ENCODE results near the gene JARID2. TPM values are rescaled to one million over a fixed set of nuclear protein-coding genes. Genes with fewer than 3 reads are reported as not detected.

Gene JARID2
- total and polyA plus RNA-seq, 9 of the 15 experiments (the other 6 are each of a cell fraction or from before 2014, with no cell fraction given): 5.0 to 29.0 (median 15.6) TPM

GRCh38 chr6:15355683-15356099, 109.8 kb downstream of the JARID2 start (continued):
- TF ChIP-seq UBTF (IDR thresholded peaks at IDR 0.05; ENCODE audit: borderline replicate concordance in 1 of 2, low read depth in 2 of 2, low read length in 2 of 2): no peak
- TF ChIP-seq GTF2A2 (tag; IDR thresholded peaks at IDR 0.05): no peak

DNA sequence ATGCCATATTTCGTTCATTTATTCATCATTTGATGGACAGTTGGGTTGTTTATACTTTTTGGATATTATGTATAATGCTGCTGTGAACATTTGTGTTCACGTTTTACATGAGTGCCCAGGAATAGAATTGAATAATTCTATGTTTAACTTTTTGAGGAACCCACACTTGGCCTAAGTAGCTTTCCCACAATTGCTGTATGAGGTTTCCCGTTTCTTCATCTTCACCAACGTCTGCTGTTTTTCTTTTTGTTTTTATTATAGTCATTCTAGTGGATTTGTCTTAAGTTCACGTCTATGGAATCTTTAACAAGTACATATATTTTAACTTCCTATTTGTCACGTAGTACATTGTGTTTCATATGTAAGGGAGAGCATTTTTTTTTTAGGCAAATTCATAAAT, 110.3 kb downstream of the JARID2 start:
- WGBS (ENCODE audit: insufficient coverage, low coverage, missing lambda C conversion rate): 78% methylated on average over 6 of the region's 6 CpGs
- in situ Hi-C loops (cut with MboI): no loop called here
- TF ChIP-seq POLR2B (IDR thresholded peaks at IDR 0.05; ENCODE audit: low read depth, partially characterized antibody) (no peak), CREB1 (IDR thresholded peaks at IDR 0.05) (no peak), CREB1 (CRISPR knock-in tag; IDR thresholded peaks at IDR 0.05) (no peak), ZNF212 (CRISPR knock-in tag; IDR thresholded peaks at IDR 0.05) (no peak), RBBP5 (IDR thresholded peaks at IDR 0.05; ENCODE audit: borderline replicate concordance, insufficient read depth, low read length, poor library complexity, severe bottlenecking) (no peak), ZNF586 (CRISPR knock-in tag; conservative IDR thresholded peaks at IDR 0.05) (no peak), ZBTB5 (IDR thresholded peaks at IDR 0.05) (no peak), ZZZ3 (IDR thresholded peaks at IDR 0.05) (no peak), NELFE (IDR thresholded peaks at IDR 0.05; ENCODE audit: insufficient read depth, insufficient read length) (no peak), SP1 (CRISPR knock-in tag; IDR thresholded peaks at IDR 0.05) (no peak), ELK3 (CRISPR knock-in tag; IDR thresholded peaks at IDR 0.05) (no peak), SAP30 (IDR thresholded peaks at IDR 0.05; ENCODE audit: borderline replicate concordance, insufficient read depth, low read depth, low read length, poor library complexity, severe bottlenecking) (no peak), POLR2AphosphoS5 (IDR thresholded peaks at IDR 0.05; ENCODE audit: control insufficient read depth, insufficient read depth, low read depth, low read length) (no peak)

More for the DNA sequence above, 110.3 kb downstream of the JARID2 start:
- peaks cover 32% of the 10 kb centered on the region for H4K20me1 ChIP-seq (replicated peaks; ENCODE audit: control insufficient read depth, insufficient read depth, low read length)
- FAIRE-seq (no peak), ATAC-seq (no peak), DNase-seq (ENCODE audit: extremely low read depth in 1 of 4, low spot score in 3 of 4) (no peak)
- ChIA-PET CTCF (ENCODE audit: low intra/inter-chr PET ratio) (no interaction called here), POLR2A (interaction anchor here (1.0 to 1.5 kb wide), 2 partner anchors 9 to 11 kb away, joined by 3 to 6 read pairs; no protein-coding TSS in a partner anchor)
- peaks cover 97% of the 10 kb centered on the region for H3K79me2 ChIP-seq (ENCODE audit: control insufficient read depth, insufficient read depth, low read length)
- no peaks in the 10 kb centered on the region for H3K36me3 ChIP-seq (ENCODE audit: control insufficient read depth, insufficient read depth, low read length)
- no peak overlapping the region for H3K4me3 ChIP-seq
- H3K27ac ChIP-seq (ENCODE audit: extremely low read depth, low read depth, low read length): no peak overlapping the region
- H3K9me3 ChIP-seq (replicated peaks; ENCODE audit: control insufficient read depth, insufficient read depth, low read depth, low read length): no peaks in the 10 kb centered on the region
- peaks cover 6% of the 10 kb centered on the region for H3K9me1 ChIP-seq (ENCODE audit: control insufficient read depth, insufficient read depth, low read length)
- no peak overlapping the region for H3K9ac ChIP-seq (ENCODE audit: insufficient read depth in 1 of 2, low read depth in 2 of 2, low read length in 2 of 2)
- H3K27me3 ChIP-seq (ENCODE audit: control insufficient read depth in 2 of 2, insufficient read depth in 2 of 2, low read length in 2 of 2): no peaks in the 10 kb centered on the region
- no peak overlapping the region for H2AFZ ChIP-seq (ENCODE audit: low read depth, low read length)
- no peak overlapping the region for H3K4me2 ChIP-seq (ENCODE audit: insufficient read depth, low read length)
- H3K4me1 ChIP-seq (replicated peaks in 1 of 2; ENCODE audit: control insufficient read depth in 2 of 2, insufficient read depth in 2 of 2, low read length in 2 of 2): peaks cover 10 to 37% of the 10 kb centered on the region in 2 experiments
- BruUV-seq (replicated peaks): no TSS peak
- intact Hi-C loops (cut with micrococcal nuclease): no loop called here

Data from K562 (cell line).